Natural killer cell (primary cell): ENCODE measurements around the gene SH3RF2. TPM values are rescaled to one million over a fixed set of nuclear protein-coding genes. Genes with fewer than 3 reads are reported as not detected.
"Not testable (repeated sequence)": the region's sequence is repeated elsewhere in the genome, so short reads cannot be mapped to it uniquely, and the experiment has no call there.

Experiments used
- ATAC-seq, 3 donors: fragments of 150-1000 bp in 2 of 3; fragments of 200-7000 bp in 1 of 3; cut with Tn5 transposase; 1 replicate in 1 of 3; 2 replicates in 2 of 3; pipeline ENCODE4 v1.10.0; 2021; ENCODE audit warnings: mild to moderate bottlenecking in 2 of 3, moderate library complexity in 2 of 3
- DNase-seq, 2 donors: peaks; one replicate each; pipeline versions ENCODE4 v3.0.0 to v3.0.0-alpha.2; 2013 to 2021; ENCODE audit warnings: mixed read lengths in 1 of 2
- H3K27ac ChIP-seq: one replicate; pipeline ENCODE4 v1.5.1; 2013; ENCODE audit warnings: mild to moderate bottlenecking, low read length
- H3K27me3 ChIP-seq: one replicate; pipeline ENCODE4 v1.6.1; 2013; ENCODE audit warnings: low read length; ENCODE audit not compliant: control insufficient read depth, insufficient read depth
- H3K36me3 ChIP-seq: one replicate; pipeline ENCODE4 v1.6.1; 2013; ENCODE audit warnings: low read length; ENCODE audit not compliant: control insufficient read depth, insufficient read depth
- H3K4me1 ChIP-seq: one replicate; pipeline ENCODE4 v1.6.1; 2013; ENCODE audit warnings: low read length; ENCODE audit not compliant: control insufficient read depth, insufficient read depth
- H3K4me3 ChIP-seq: one replicate; pipeline ENCODE4 v1.5.1; 2013; ENCODE audit warnings: low read length
- H3K9me3 ChIP-seq: one replicate; pipeline ENCODE4 v1.6.1; 2013; ENCODE audit warnings: low read length; ENCODE audit not compliant: control insufficient read depth, insufficient read depth
- H3K27ac Mint-ChIP-seq, 2 donors: one replicate each; pipeline ENCODE4 v1.8.0; 2022; ENCODE audit warnings: mild to moderate bottlenecking in 2 of 2, mixed read lengths in 2 of 2, moderate library complexity in 1 of 2
- H3K27me3 Mint-ChIP-seq, 2 donors: one replicate each; pipeline ENCODE4 v1.8.0; 2022; ENCODE audit warnings: low read depth in 2 of 2, mixed read lengths in 2 of 2
- H3K36me3 Mint-ChIP-seq: one replicate; pipeline ENCODE4 v1.8.0; 2022; ENCODE audit warnings: mixed read lengths
- H3K4me1 Mint-ChIP-seq, 2 donors: one replicate each; pipeline ENCODE4 v1.8.0; 2022; ENCODE audit warnings: mixed read lengths in 2 of 2
- H3K4me3 Mint-ChIP-seq: one replicate; pipeline ENCODE4 v1.8.0; 2022; ENCODE audit warnings: mild to moderate bottlenecking, moderate library complexity, mixed read lengths
- H3K9me3 Mint-ChIP-seq, 2 donors: one replicate each; pipeline ENCODE4 v1.8.0; 2022; ENCODE audit warnings: mixed read lengths in 2 of 2
- CTCF ChIP-seq: fragments of 200-600 bp; IDR thresholded peaks from one replicate; pipeline ENCODE4 v1.8.0; 2022; ENCODE audit warnings: antibody characterized with exemption
- WGBS: methylation state at CpG from one replicate; pipeline ENCODE4 v1.1.7; 2013; ENCODE audit warnings: missing lambda C conversion rate; ENCODE audit not compliant: insufficient coverage; 5-methylcytosine and 5-hydroxymethylcytosine counted together
- intact Hi-C: fragments of 100-400 bp; cut with micrococcal nuclease; formaldehyde crosslinking; loops from one replicate; pipeline ENCODE4 v1.14.2; 2022
- total RNA-seq, 4 donors: library from RNA; stranded (reverse); fragments of 120-200 nt in 1 of 4; gene quantifications; one replicate each; pipeline versions ENCODE4 v1.2.3 to v1.2.4, GENCODE V29; 2013 to 2022

Gene SH3RF2
- total RNA-seq, 3 donors from 2014 or later (not counting 1 experiment from before 2014, with no cell fraction given): 0.28 to 0.35 TPM; not detected in 1

GRCh38 chr5:145889611-145890010, 46.8 kb upstream of the SH3RF2 start:
- no peaks in the 10 kb centered on the region for H3K36me3 ChIP-seq
- Mint-ChIP-seq H3K27ac (no peak overlapping the region), H3K27me3 (peaks cover 6% of the 10 kb centered on the region in 2 donors), H3K4me3 (no peak overlapping the region), H3K9me3 (peaks cover 2 to 8% of the 10 kb centered on the region in 2 donors), H3K36me3 (no peaks in the 10 kb centered on the region), H3K4me1 (no peaks in the 10 kb centered on the region)
- DNase-seq (no peak), ATAC-seq (no peak)
- H3K27me3 ChIP-seq: peaks cover 3% of the 10 kb centered on the region
- WGBS: 90% methylated on average over 2 of the region's 2 CpGs
- intact Hi-C loops: no loop called here
- H3K4me1 ChIP-seq: no peaks in the 10 kb centered on the region
- no peak for TF ChIP-seq CTCF
- no peak overlapping the region for H3K27ac ChIP-seq
- H3K9me3 ChIP-seq: no peaks in the 10 kb centered on the region
- no peak overlapping the region for H3K4me3 ChIP-seq

DNA sequence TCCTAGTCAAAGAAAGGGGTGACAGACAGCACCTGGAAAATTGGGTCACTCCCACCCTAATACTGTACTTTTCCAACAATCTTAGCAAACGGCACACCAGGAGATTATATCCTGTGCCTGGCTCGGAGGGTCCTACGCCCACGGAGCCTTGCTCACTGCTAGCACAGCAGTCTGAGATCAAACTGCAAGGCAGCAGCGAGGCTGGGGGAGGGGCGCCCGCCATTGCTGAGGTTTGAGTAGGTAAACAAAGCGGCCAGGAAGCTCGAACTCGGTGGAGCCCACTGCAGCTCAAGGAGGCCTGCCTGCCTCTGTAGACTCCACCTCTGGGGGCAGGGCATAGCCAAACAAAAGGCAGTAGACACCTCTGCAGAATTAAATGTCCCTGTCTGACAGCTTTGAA, 45.0 kb upstream of the SH3RF2 start:
- H3K27me3 Mint-ChIP-seq, H3K27ac ChIP-seq, H3K27me3 ChIP-seq, H3K27ac Mint-ChIP-seq, H3K4me1 ChIP-seq, H3K36me3 ChIP-seq, H3K36me3 Mint-ChIP-seq, H3K4me3 ChIP-seq, intact Hi-C loops, ATAC-seq, DNase-seq, H3K9me3 Mint-ChIP-seq, H3K4me3 Mint-ChIP-seq, H3K4me1 Mint-ChIP-seq, H3K9me3 ChIP-seq: not testable (repeated sequence)
- 90% methylated on average over 10 of the region's 10 CpGs for WGBS

- Mint-ChIP-seq H3K4me3 (no peak overlapping the region), H3K9me3 (peaks cover 6 to 12% of the 10 kb centered on the region in 2 donors), H3K27ac (no peak overlapping the region), H3K36me3 (no peaks in the 10 kb centered on the region), H3K4me1 (no peaks in the 10 kb centered on the region), H3K27me3 (peaks cover 0 to 6% of the 10 kb centered on the region in 2 donors)
- ATAC-seq: no peak
- no peak for DNase-seq
- intact Hi-C loops: no loop called here
- no peaks in the 10 kb centered on the region for H3K4me1 ChIP-seq
- no peak overlapping the region for H3K27ac ChIP-seq
- no peak overlapping the region for H3K4me3 ChIP-seq
- no peaks in the 10 kb centered on the region for H3K36me3 ChIP-seq
- TF ChIP-seq CTCF: no peak
- no peaks in the 10 kb centered on the region for H3K9me3 ChIP-seq
- no peaks in the 10 kb centered on the region for H3K27me3 ChIP-seq
Observed at GRCh38 chr5:145898171-145898570, 38.2 kb upstream of the SH3RF2 start.

DNA sequence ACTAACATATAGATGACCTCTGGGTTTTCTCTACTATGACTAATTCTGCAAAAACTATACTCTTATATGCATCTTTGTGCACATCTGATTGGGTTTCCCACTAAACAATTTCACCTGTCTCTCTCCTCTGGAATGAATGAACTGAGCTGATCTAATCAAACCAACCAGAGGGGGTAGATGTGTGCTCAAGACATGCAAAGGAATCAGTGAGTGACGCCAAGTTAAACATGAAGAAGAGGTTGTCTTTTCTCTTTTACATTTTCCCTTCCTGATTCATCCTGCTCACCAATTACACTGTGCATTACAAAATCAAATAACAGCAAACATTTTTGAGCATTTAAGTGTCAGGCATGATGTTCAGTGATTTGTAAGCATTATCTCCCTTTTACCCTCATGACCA, 34.0 kb upstream of the SH3RF2 start:
- H3K4me3 Mint-ChIP-seq: no peak overlapping the region
- DNase-seq (no peak), ATAC-seq (no peak)
- intact Hi-C loops: no loop called here
- H3K27me3 ChIP-seq: no peaks in the 10 kb centered on the region
- H3K9me3 ChIP-seq: no peaks in the 10 kb centered on the region
- H3K9me3 Mint-ChIP-seq: peaks cover 6 to 8% of the 10 kb centered on the region in 2 donors
- no peaks in the 10 kb centered on the region for H3K4me1 Mint-ChIP-seq
- H3K4me3 ChIP-seq: no peak overlapping the region
- H3K27ac ChIP-seq: no peak overlapping the region
- H3K27ac Mint-ChIP-seq: no peak overlapping the region
- no peaks in the 10 kb centered on the region for H3K4me1 ChIP-seq
- no peak for TF ChIP-seq CTCF
- peaks cover 6 to 10% of the 10 kb centered on the region in 2 donors for H3K27me3 Mint-ChIP-seq
- WGBS: 100% methylated on average over 1 of the region's 1 CpG
- no peaks in the 10 kb centered on the region for H3K36me3 Mint-ChIP-seq
- no peaks in the 10 kb centered on the region for H3K36me3 ChIP-seq
